ENCODE data around the gene ZNF821.
"Not testable (repeated sequence)": the region's sequence is repeated elsewhere in the genome, so short reads cannot be mapped to it uniquely, and the experiment has no call there.

Gene ZNF821

DNA sequence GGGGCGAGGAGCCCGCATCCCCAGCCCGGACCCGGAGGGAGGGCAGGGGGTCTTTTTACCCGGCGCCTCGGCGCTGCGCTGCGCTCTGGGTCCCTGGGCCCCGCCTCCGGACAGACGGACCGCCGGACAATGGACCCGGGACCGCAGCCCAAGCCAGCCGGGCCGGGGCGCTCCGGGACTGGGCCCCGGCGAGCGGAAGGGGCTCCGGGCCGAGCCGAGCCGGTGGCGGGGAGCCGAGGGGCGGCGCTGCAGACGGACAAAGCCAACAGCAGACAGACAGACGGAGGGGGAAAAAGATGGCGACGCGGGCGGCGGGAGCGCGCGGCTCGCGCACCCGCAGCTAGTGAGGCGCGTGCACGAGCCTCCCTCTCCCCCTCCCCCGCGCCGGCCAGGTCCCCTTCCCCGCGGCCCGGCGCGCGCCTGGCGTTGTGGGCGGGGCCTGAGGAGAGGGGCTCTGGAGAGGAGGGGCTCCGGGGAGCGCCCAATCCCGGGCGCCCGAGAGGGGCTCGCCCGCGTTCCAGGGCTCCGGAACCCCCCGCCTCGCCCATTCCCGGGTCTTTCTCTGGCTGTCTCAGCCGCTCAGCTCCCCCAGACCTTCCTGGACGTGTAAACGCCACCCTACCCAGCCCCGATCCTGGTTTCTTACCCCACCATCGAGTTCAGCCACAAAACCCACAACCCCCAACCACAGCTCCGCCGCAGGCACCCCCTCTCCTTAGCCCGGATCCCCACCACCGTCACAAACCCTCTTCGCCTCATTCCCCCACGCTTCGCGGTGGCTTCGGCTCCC is at the start of gene ZNF821:
Gene ZNF821, minus strand, starts transcription at position 334 of the 790 bp plus-strand sequence. CDS start 4,236 bp downstream, outside the sequence.
- peak; percentile 44 to 68 for DNase-seq (ENCODE audit: low read depth in 2 of 2)

GRCh38 chr16:71933017-71933416 is 49.0 kb upstream of the ZNF821 start:
- no peak for DNase-seq (ENCODE audit: low read depth in 2 of 2)

DNA sequence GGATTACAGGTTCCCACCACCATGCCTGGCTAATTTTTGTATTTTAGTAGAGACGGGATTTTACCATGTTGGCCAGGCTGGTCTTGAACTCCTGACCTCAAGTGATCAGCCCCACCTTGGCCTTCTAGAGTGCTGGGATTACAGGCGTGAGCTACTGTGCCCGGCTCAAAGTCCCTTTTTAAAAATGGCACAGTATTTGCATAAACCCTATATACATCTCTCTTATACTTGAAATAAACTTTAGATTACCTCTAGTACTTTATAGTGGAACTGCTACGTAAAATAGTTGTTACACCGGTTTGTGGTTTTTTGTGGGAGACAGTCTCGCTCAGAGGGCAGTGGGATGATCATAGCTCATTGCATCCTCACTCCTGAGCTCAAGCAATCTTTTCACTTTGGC is 47.6 kb upstream of the ZNF821 start:
- DNase-seq (ENCODE audit: low read depth in 2 of 2), result no peak

- no peak for DNase-seq (ENCODE audit: low read depth in 2 of 2)
Measured at GRCh38 chr16:71931001-71931400, 47.0 kb upstream of the ZNF821 start.

DNA sequence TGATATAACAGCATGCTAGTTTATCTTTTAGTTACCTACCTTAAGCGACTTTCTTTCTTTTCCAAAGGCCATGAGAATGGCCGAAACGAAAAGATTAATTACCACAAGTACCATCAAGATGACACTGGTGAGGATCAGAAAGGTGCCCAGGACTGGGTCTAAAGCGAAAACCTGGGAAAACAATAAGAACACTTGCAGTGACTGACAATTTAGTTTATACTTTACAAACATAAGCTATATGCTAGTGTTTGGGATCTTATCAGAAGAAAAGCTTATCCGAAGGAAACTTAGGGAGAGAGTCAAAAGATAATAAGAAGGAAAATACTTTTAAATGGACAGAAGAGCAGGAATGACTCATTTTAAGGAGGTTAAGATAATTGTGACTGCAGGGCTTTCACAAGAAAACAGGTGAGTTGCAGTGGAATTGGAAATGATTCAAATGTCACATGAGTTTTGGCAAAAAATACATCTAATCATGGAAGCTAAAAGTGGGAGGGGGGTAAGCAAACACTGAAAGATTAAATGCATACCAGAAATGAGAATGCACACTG is 46.1 kb upstream of the ZNF821 start:
- DNase-seq (ENCODE audit: low read depth in 2 of 2), result no peak

GRCh38 chr16:71929048-71929447 is 45.1 kb upstream of the ZNF821 start:
- DNase-seq (ENCODE audit: low read depth in 2 of 2), result no peak

DNA sequence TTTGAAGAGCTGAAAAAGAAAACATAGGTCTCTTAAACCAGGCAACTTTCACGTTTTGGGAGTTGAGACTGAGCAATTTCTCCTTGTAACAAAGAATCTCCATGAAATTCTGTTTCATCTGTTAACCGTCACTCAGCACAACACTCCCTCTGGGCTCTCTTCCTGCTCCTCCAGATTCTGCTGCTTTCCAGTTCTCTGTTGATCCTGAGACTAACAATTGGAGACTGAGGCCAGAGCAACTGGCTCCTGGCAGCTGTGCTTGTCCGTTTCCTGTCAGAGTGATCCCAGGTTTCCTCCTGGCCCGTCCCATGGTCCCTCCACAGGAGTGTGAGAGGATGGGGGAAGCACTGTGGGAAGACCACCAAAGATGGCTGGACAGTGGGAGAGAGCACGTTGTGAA is 43.8 kb upstream of the ZNF821 start:
- DNase-seq (ENCODE audit: low read depth in 2 of 2), result no peak

GRCh38 chr16:71927383-71927782 is 43.4 kb upstream of the ZNF821 start:
- no peak for DNase-seq (ENCODE audit: low read depth in 2 of 2)

GRCh38 chr16:71924710-71925109 is 40.7 kb upstream of the ZNF821 start:
- no peak for DNase-seq (ENCODE audit: low read depth in 2 of 2)

- no peak for DNase-seq (ENCODE audit: low read depth in 2 of 2)
Measured at GRCh38 chr16:71923941-71924690, 40.1 kb upstream of the ZNF821 start.

DNA sequence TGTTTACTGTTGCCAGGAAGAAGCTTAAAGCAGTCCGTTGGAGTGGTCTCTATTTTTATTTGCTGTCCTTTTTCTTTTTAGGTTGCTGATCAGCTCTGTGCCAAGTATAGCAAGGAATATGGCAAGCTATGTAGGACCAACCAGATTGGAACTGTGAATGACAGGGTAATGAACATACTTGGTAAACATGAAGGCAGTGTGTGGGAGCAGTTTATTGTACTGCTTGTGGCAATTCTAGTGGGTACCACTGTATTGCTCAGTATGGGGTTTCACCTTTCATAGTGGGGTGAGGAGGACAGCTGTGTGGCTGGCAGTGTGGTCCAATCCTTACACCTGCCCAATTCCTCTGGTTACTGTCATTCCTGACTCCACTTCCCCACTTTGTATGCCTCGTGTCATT is 36.7 kb upstream of the ZNF821 start:
- no peak for DNase-seq (ENCODE audit: low read depth in 2 of 2)

GRCh38 chr16:71919035-71919434 is 35.1 kb upstream of the ZNF821 start:
- DNase-seq (ENCODE audit: low read depth in 2 of 2), result no peak

GRCh38 chr16:71917900-71918299 is 33.9 kb upstream of the ZNF821 start:
- no peak for DNase-seq (ENCODE audit: low read depth in 2 of 2)

GRCh38 chr16:71916397-71916920 is 32.5 kb upstream of the ZNF821 start:
- no peak for DNase-seq (ENCODE audit: low read depth in 2 of 2)

DNA sequence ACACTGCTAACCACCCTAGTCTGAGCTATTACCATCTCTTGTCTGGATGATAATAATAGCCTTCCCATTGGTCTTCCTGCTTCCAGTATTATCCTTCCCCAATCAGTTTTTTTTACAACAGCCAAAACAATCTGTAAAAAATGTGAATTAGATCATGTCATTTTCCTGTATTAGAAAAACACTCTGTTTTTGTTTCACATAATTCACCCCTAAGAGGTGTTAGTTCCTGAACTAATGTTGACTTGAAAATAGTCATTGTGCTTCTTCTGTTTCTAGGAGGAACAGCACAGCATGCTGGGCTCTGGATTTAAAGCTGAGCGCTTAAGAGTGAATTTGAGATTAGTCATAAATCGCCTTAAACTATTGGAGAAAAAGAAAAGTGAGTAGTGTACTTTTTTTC is 31.4 kb upstream of the ZNF821 start:
- DNase-seq (ENCODE audit: low read depth in 2 of 2), result no peak

GRCh38 chr16:71914802-71915201 is 30.8 kb upstream of the ZNF821 start:
- DNase-seq (ENCODE audit: low read depth in 2 of 2), result no peak

- no peak for DNase-seq (ENCODE audit: low read depth in 2 of 2)
Measured at GRCh38 chr16:71912534-71913275, 28.7 kb upstream of the ZNF821 start.

DNA sequence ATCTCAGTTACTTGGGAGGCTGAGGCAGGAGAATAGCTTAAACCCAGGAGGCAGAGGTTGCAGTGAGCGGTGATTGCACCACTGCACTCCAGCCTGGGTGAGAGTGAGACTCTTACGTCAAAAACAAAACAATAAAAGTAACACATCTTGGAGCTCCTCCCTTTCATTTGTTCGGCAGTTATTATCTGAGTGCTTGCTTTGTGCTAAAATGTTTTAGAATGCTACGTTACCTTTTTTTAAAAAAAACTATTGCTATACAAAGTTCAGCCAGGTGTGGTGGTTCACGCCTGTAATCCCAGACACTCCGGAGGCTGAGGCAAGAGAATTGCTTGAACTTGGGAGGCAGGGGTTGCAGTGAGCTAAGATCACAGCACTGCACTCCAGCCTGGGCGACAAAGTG is 27.1 kb upstream of the ZNF821 start:
- DNase-seq (ENCODE audit: low read depth in 2 of 2), result no peak

GRCh38 chr16:71905765-71906164 is 21.8 kb upstream of the ZNF821 start:
- not testable (repeated sequence) for DNase-seq (ENCODE audit: low read depth in 2 of 2)

DNA sequence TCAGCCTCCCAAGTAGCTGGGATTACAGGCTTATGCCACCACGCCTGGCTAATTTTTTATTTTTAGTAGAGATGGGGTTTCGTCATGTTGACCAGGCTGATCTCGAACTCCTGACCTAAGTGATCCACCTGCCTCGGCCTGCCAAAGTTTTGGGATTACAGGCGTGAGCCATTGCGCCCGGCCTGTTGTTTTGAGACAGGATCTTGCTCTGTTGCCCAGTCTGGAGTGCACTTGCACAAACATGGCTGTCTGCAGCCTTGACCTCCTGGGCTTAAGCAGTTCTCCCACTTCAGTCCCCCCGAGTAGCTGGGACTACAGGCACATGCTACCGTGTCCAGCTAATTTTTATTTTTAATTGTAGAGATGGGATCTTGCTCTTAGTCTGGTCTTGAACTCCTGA is 20.3 kb upstream of the ZNF821 start:
- no peak for DNase-seq (ENCODE audit: low read depth in 2 of 2)

DNA sequence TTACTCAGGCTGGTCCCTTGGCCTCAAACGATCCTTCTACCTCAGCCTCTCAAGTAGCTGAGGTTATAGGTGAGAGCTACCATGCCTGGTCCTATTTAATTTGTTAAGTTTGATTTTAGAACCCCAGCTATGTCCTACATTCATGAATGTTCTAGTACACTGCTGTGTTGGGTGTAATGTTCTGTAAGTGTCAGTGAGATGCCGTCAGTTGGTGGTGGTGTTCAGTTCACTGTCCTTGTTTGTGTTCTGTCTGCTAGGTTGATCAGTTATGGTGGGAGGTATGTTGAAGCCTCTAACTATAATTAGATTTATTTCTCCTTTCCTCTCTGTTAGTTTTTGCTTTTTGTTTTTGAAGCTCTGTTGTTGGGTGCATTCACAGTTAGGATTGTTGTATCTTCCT is 19.6 kb upstream of the ZNF821 start:
- no peak for DNase-seq (ENCODE audit: low read depth in 2 of 2)
